Breast epithelium (tissue), 4 donors: ENCODE data around the gene RELT. TPM values are rescaled to one million over a fixed set of nuclear protein-coding genes. Genes with fewer than 3 reads are reported as not detected.

Experiments used
- DNase-seq, 2 donors: peaks; one replicate each; pipeline ENCODE4 v3.0.0-alpha.2; 2019; ENCODE audit warnings: low spot score in 2 of 2
- H3K27ac ChIP-seq, 2 donors: fragments of 200-600 bp; sonication (generic) in 1 of 2; one replicate each; pipeline ENCODE4 v1.5.1; 2016 to 2019; ENCODE audit warnings: mild to moderate bottlenecking in 1 of 2
- H3K27me3 ChIP-seq, 2 donors: fragments of 200-600 bp; sonication (generic) in 1 of 2; one replicate each; pipeline versions ENCODE4 v1.5.1 to v1.6.0; 2017 to 2019; ENCODE audit warnings: control low read depth in 1 of 2, mild to moderate bottlenecking in 1 of 2
- H3K36me3 ChIP-seq: fragments of 200-600 bp; one replicate; pipeline ENCODE4 v1.5.1; 2019
- H3K4me1 ChIP-seq, 2 donors: fragments of 200-600 bp; sonication (generic); one replicate each; pipeline ENCODE4 v1.5.1; 2016 to 2019; ENCODE audit warnings: control low read depth in 1 of 2
- H3K4me3 ChIP-seq, 3 donors: fragments of 200-600 bp; sonication (generic); 1 replicate in 2 of 3; 2 replicates in 1 of 3; pipeline ENCODE4 v1.5.1; 2016 to 2019; ENCODE audit warnings: mild to moderate bottlenecking in 3 of 3, moderate library complexity in 2 of 3
- H3K9me3 ChIP-seq, 2 donors: fragments of 200-600 bp; sonication (generic) in 1 of 2; one replicate each; pipeline ENCODE4 v1.5.1; 2016 to 2019; ENCODE audit warnings: control low read depth in 1 of 2
- POLR2A ChIP-seq: fragments of 450-650 bp; IDR thresholded peaks from one replicate; pipeline ENCODE4 v1.6.1; 2016; ENCODE audit warnings: antibody characterized with exemption, mild to moderate bottlenecking, moderate library complexity
- POLR2AphosphoS5 ChIP-seq, 3 donors: sonication (generic); formaldehyde crosslinking; IDR thresholded peaks; one replicate each; pipeline ENCODE4 v1.6.1; 2017; ENCODE audit warnings: antibody characterized with exemption in 3 of 3
- intact Hi-C: fragments of 100-400 bp; cut with DNase I; formaldehyde crosslinking; loops from one replicate; pipeline ENCODE4 v1.15.1; 2023; ENCODE audit warnings: low total_unique reads
- total RNA-seq, 3 donors: library from RNA; depleted of rRNA; stranded (reverse); fragments of >200 nt; gene quantifications; one replicate each; pipeline ENCODE4 v1.1.0, GENCODE V29; 2016
- TF ChIP-seq, protein P1 (sequence below), 3 donors: fragments of 450-650 bp; IDR thresholded peaks; one replicate each; pipeline ENCODE4 v1.5.1; 2016 to 2017; ENCODE audit warnings: antibody characterized with exemption in 3 of 3, mild to moderate bottlenecking in 3 of 3, moderate library complexity in 3 of 3

Gene RELT
- total RNA-seq, 3 donors from 2014 or later, result 2.2 to 3.7 (median 2.3) TPM

- intact Hi-C loops, result no loop called here
- H3K27ac ChIP-seq, result no peak overlapping the region
- H3K4me1 ChIP-seq, result peaks cover 0 to 4% of the 10 kb centered on the region in 2 donors
- H3K27me3 ChIP-seq, result no peaks in the 10 kb centered on the region
- TF ChIP-seq, protein P1, sequence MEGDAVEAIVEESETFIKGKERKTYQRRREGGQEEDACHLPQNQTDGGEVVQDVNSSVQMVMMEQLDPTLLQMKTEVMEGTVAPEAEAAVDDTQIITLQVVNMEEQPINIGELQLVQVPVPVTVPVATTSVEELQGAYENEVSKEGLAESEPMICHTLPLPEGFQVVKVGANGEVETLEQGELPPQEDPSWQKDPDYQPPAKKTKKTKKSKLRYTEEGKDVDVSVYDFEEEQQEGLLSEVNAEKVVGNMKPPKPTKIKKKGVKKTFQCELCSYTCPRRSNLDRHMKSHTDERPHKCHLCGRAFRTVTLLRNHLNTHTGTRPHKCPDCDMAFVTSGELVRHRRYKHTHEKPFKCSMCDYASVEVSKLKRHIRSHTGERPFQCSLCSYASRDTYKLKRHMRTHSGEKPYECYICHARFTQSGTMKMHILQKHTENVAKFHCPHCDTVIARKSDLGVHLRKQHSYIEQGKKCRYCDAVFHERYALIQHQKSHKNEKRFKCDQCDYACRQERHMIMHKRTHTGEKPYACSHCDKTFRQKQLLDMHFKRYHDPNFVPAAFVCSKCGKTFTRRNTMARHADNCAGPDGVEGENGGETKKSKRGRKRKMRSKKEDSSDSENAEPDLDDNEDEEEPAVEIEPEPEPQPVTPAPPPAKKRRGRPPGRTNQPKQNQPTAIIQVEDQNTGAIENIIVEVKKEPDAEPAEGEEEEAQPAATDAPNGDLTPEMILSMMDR (IDR thresholded peaks at IDR 0.05), result no peak
- TF ChIP-seq POLR2A (no peak), POLR2AphosphoS5 (IDR thresholded peaks at IDR 0.05) (no peak)
- H3K9me3 ChIP-seq, result no peaks in the 10 kb centered on the region
- DNase-seq, result no peak
- H3K4me3 ChIP-seq, result no peak overlapping the region
- no peaks in the 10 kb centered on the region for H3K36me3 ChIP-seq
Observed at GRCh38 chr11:73381589-73381988, 5.4 kb downstream of the RELT start.

DNA sequence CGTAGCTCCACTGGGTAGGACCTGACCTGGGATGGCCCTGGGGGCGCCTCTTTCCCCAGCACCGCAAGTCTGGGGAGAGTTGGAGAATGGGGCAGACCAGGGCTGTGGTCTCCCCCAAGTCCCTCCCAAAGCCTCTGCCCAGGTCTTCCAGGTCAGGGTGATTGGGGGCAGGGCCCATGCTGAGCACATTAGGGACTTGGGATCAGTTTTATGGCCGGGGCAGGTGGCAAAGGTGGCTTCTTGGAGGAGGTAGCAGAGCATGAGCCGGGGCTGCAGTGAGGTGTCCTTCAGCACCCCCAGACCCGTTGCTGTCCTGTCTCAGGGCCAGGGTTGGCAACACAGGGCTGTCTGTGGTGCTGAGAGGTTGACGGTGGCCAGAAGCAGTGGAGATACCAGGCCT lies 6.0 kb downstream of the RELT start:
- no peak overlapping the region for H3K4me3 ChIP-seq
- no peak for DNase-seq
- no peak for TF ChIP-seq POLR2AphosphoS5 (IDR thresholded peaks at IDR 0.05)
- TF ChIP-seq, protein P1 (IDR thresholded peaks at IDR 0.05), result no peak
- TF ChIP-seq POLR2A, result no peak
- H3K36me3 ChIP-seq, result no peaks in the 10 kb centered on the region
- H3K9me3 ChIP-seq, result no peaks in the 10 kb centered on the region
- intact Hi-C loops, result no loop called here
- no peaks in the 10 kb centered on the region for H3K27me3 ChIP-seq
- no peaks in the 10 kb centered on the region for H3K4me1 ChIP-seq
- H3K27ac ChIP-seq, result no peak overlapping the region

- TF ChIP-seq POLR2A (no peak), POLR2AphosphoS5 (IDR thresholded peaks at IDR 0.05) (no peak)
- TF ChIP-seq, protein P1 (IDR thresholded peaks at IDR 0.05), result no peak
- Histone ChIP-seq H3K4me1 (no peaks in the 10 kb centered on the region), H3K4me3 (no peak overlapping the region), H3K36me3 (no peaks in the 10 kb centered on the region), H3K27me3 (no peaks in the 10 kb centered on the region), H3K9me3 (no peaks in the 10 kb centered on the region), H3K27ac (peak overlapping the region; percentile 2 to 15)
- DNase-seq, result no peak
- intact Hi-C loops, result no loop called here
Observed at GRCh38 chr11:73382747-73383146, 6.5 kb downstream of the RELT start.

GRCh38 chr11:73383249-73384124 lies 7.3 kb downstream of the RELT start:
- H3K4me1 ChIP-seq, result no peaks in the 10 kb centered on the region

DNA sequence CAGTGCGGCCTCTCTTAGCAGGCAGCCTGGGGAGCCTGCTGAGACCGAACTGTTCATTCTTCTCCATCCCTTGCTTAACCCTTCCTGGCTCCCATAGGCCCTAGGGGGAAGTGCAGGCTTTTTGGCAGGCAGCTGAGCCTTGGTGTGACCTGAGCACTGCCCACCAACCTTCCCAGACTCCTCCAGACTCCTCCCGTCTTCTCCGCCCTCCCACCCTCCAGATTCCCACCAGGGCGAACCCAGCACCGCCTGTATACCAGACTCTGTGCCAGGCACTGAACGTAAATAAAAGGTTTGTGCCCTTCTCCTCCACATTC lies 7.9 kb downstream of the RELT start:
- intact Hi-C loops, result no loop called here
- Histone ChIP-seq H3K4me1 (no peaks in the 10 kb centered on the region), H3K9me3 (no peaks in the 10 kb centered on the region), H3K36me3 (no peaks in the 10 kb centered on the region), H3K27ac (no peak overlapping the region), H3K27me3 (no peaks in the 10 kb centered on the region), H3K4me3 (no peak overlapping the region)
- no peak for DNase-seq
- TF ChIP-seq, protein P1 (IDR thresholded peaks at IDR 0.05), result no peak
- TF ChIP-seq POLR2A, result no peak
- no peak for TF ChIP-seq POLR2AphosphoS5 (IDR thresholded peaks at IDR 0.05)

More at GRCh38 chr11:73383249-73384124, 7.3 kb downstream of the RELT start:
- H3K36me3 ChIP-seq, result no peaks in the 10 kb centered on the region
- H3K9me3 ChIP-seq, result no peaks in the 10 kb centered on the region
- no peak for DNase-seq
- intact Hi-C loops, result no loop called here
- no peaks in the 10 kb centered on the region for H3K27me3 ChIP-seq
- no peak for TF ChIP-seq POLR2AphosphoS5 (IDR thresholded peaks at IDR 0.05)
- TF ChIP-seq, protein P1 (IDR thresholded peaks at IDR 0.05), result no peak
- TF ChIP-seq POLR2A, result no peak
- H3K27ac ChIP-seq, result peak overlapping the region; percentile 2 to 15
- no peak overlapping the region for H3K4me3 ChIP-seq
